H4 (cell line): ENCODE measurements around the gene AGMO. TPM values are rescaled to one million over a fixed set of nuclear protein-coding genes. Genes with fewer than 3 reads are reported as not detected.

Experiments
- total RNA-seq: library from RNA; depleted of rRNA; stranded (reverse); fragments of >200 nt; shearing (Covaris generic); gene quantifications from 2 replicates; pipeline ENCODE4 v1.2.3, GENCODE V29; 2014; rRNA removed

AGMO gene
- total RNA-seq, 1 experiment from 2014 or later = 0.12 TPM

Other genes with a start within 250 kb of the AGMO start
- 0.08 TPM in 1 of 2 replicates, not detected in the other for gene MEOX2, start 124.7 kb upstream of the AGMO start, total RNA-seq